HL-60 (cell line): ENCODE measurements around the gene SNAP91.
A peak's percentile ranks its signal among the peaks of the same experiment; 100 is the strongest.

Experiments used
- DNase-seq, 2 experiments: peaks; one replicate each; pipeline ENCODE4 v3.0.0-alpha.2; 2010 to 2020; ENCODE audit warnings: low read depth in 1 of 2, low spot score in 1 of 2
- H3K27ac ChIP-seq: fragments of 250-450 bp; sonication (Bioruptor Pico); replicated peaks from 2 replicates; pipeline ENCODE4 v1.5.1; 2020; ENCODE audit warnings: mild to moderate bottlenecking, moderate library complexity
- H3K27me3 ChIP-seq: fragments of 250-450 bp; sonication (Bioruptor Pico); 2 replicates; pipeline ENCODE4 v1.5.1; 2021; ENCODE audit warnings: mild to moderate bottlenecking, moderate library complexity; ENCODE audit not compliant: insufficient read depth, poor library complexity, severe bottlenecking
- H3K4me3 ChIP-seq: replicated peaks from 2 replicates; pipeline ENCODE4 v1.5.1; 2011; ENCODE audit warnings: mild to moderate bottlenecking, control low read depth, low read length; ENCODE audit not compliant: insufficient read depth
- GABPA ChIP-seq: IDR thresholded peaks from 2 replicates; pipeline ENCODE4 v1.6.1; 2012; ENCODE audit warnings: low read depth
- POLR2AphosphoS5 ChIP-seq: IDR thresholded peaks from 2 replicates; pipeline ENCODE4 v1.6.1; 2012; ENCODE audit warnings: low read depth
- SPI1 ChIP-seq: IDR thresholded peaks from 2 replicates; pipeline ENCODE4 v1.6.1; 2012; ENCODE audit warnings: low read depth, mild to moderate bottlenecking, borderline replicate concordance
- TF ChIP-seq, protein P1 (sequence below): IDR thresholded peaks from one replicate; pipeline ENCODE4 v1.5.1; 2011; ENCODE audit warnings: low read length, control low read depth, inconsistent platforms; ENCODE audit not compliant: insufficient read depth
- TF ChIP-seq, protein P2 (sequence below): IDR thresholded peaks from 2 replicates; pipeline ENCODE4 v1.6.1; 2012; ENCODE audit warnings: low read depth; ENCODE audit not compliant: insufficient replicate concordance

SNAP91 gene

GRCh38 chr6:83536034-83536646 is 172.8 kb downstream of the SNAP91 start:
- no peak for TF ChIP-seq GABPA
- TF ChIP-seq, protein P1, sequence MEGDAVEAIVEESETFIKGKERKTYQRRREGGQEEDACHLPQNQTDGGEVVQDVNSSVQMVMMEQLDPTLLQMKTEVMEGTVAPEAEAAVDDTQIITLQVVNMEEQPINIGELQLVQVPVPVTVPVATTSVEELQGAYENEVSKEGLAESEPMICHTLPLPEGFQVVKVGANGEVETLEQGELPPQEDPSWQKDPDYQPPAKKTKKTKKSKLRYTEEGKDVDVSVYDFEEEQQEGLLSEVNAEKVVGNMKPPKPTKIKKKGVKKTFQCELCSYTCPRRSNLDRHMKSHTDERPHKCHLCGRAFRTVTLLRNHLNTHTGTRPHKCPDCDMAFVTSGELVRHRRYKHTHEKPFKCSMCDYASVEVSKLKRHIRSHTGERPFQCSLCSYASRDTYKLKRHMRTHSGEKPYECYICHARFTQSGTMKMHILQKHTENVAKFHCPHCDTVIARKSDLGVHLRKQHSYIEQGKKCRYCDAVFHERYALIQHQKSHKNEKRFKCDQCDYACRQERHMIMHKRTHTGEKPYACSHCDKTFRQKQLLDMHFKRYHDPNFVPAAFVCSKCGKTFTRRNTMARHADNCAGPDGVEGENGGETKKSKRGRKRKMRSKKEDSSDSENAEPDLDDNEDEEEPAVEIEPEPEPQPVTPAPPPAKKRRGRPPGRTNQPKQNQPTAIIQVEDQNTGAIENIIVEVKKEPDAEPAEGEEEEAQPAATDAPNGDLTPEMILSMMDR: peak; percentile 72
- Histone ChIP-seq H3K4me3 (no peak overlapping the region), H3K27ac (no peak overlapping the region), H3K27me3 (no peaks in the 10 kb centered on the region)
- DNase-seq: peak in 1 of 2 experiments; percentile 42

- no peak for TF ChIP-seq POLR2AphosphoS5
- TF ChIP-seq, protein P2, sequence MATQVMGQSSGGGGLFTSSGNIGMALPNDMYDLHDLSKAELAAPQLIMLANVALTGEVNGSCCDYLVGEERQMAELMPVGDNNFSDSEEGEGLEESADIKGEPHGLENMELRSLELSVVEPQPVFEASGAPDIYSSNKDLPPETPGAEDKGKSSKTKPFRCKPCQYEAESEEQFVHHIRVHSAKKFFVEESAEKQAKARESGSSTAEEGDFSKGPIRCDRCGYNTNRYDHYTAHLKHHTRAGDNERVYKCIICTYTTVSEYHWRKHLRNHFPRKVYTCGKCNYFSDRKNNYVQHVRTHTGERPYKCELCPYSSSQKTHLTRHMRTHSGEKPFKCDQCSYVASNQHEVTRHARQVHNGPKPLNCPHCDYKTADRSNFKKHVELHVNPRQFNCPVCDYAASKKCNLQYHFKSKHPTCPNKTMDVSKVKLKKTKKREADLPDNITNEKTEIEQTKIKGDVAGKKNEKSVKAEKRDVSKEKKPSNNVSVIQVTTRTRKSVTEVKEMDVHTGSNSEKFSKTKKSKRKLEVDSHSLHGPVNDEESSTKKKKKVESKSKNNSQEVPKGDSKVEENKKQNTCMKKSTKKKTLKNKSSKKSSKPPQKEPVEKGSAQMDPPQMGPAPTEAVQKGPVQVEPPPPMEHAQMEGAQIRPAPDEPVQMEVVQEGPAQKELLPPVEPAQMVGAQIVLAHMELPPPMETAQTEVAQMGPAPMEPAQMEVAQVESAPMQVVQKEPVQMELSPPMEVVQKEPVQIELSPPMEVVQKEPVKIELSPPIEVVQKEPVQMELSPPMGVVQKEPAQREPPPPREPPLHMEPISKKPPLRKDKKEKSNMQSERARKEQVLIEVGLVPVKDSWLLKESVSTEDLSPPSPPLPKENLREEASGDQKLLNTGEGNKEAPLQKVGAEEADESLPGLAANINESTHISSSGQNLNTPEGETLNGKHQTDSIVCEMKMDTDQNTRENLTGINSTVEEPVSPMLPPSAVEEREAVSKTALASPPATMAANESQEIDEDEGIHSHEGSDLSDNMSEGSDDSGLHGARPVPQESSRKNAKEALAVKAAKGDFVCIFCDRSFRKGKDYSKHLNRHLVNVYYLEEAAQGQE: no peak
- TF ChIP-seq, protein P1: no peak
- no peak for TF ChIP-seq GABPA
- Histone ChIP-seq H3K27me3 (peaks cover under 1% of the 10 kb centered on the region), H3K4me3 (no peak overlapping the region), H3K27ac (no peak overlapping the region)
- DNase-seq: no peak
Measured at GRCh38 chr6:83518816-83519480, 190.0 kb downstream of the SNAP91 start.

- Histone ChIP-seq H3K27me3 (peaks cover 5% of the 10 kb centered on the region), H3K27ac (no peak overlapping the region), H3K4me3 (no peak overlapping the region)
- TF ChIP-seq GABPA (no peak), SPI1 (no peak), POLR2AphosphoS5 (no peak)
- TF ChIP-seq, protein P1: no peak
- TF ChIP-seq, protein P2: no peak
- DNase-seq: no peak
Measured at GRCh38 chr6:83517500-83517899, 191.4 kb downstream of the SNAP91 start.
